ENCODE results near the gene ATP2A3.
A peak's percentile ranks its signal among the peaks of the same experiment; 100 is the strongest.
"Not testable (repeated sequence)": the region's sequence is repeated elsewhere in the genome, so short reads cannot be mapped to it uniquely, and the experiment has no call there.

ATP2A3 gene

GRCh38 chr17:4003131-4003500 is 38.9 kb upstream of the ATP2A3 start:
- Mint-ChIP-seq H3K4me1 (peaks cover 13% of the 10 kb centered on the region), H3K27ac (peak overlapping the region; percentile 55), H3K27me3 (peaks cover 2% of the 10 kb centered on the region), H3K4me3 (no peak overlapping the region), H3K36me3 (peaks cover 11% of the 10 kb centered on the region), H3K9me3 (no peaks in the 10 kb centered on the region)
- peak; percentile 46 for ATAC-seq (ENCODE audit: low read depth)
- DNase-seq (ENCODE audit: low spot score in 2 of 2): no peak

- no peak overlapping the region for H3K27ac Mint-ChIP-seq
- ATAC-seq (ENCODE audit: low read depth) (no peak), DNase-seq (ENCODE audit: low spot score in 2 of 2) (no peak)
- H3K4me1 Mint-ChIP-seq: peaks cover 13% of the 10 kb centered on the region
- H3K27me3 Mint-ChIP-seq: peaks cover 2% of the 10 kb centered on the region
- no peak overlapping the region for H3K4me3 Mint-ChIP-seq
- H3K9me3 Mint-ChIP-seq: no peaks in the 10 kb centered on the region
- peaks cover 2% of the 10 kb centered on the region for H3K36me3 Mint-ChIP-seq
These were observed 36.9 kb upstream of the ATP2A3 start for GRCh38 chr17:4001048-4001590.

GRCh38 chr17:3998436-3998835 is 34.2 kb upstream of the ATP2A3 start:
- H3K27me3 Mint-ChIP-seq: peaks cover 2% of the 10 kb centered on the region
- H3K9me3 Mint-ChIP-seq: peaks cover 3% of the 10 kb centered on the region
- H3K4me3 Mint-ChIP-seq: no peak overlapping the region
- DNase-seq (ENCODE audit: low spot score in 2 of 2): no peak
- no peak for ATAC-seq (ENCODE audit: low read depth)
- no peak overlapping the region for H3K27ac Mint-ChIP-seq
- H3K4me1 Mint-ChIP-seq: peaks cover 9% of the 10 kb centered on the region
- peaks cover 8% of the 10 kb centered on the region for H3K36me3 Mint-ChIP-seq

GRCh38 chr17:3995067-3995466 is 30.8 kb upstream of the ATP2A3 start:
- Mint-ChIP-seq H3K4me3 (no peak overlapping the region), H3K27me3 (peaks cover 2% of the 10 kb centered on the region), H3K36me3 (peaks cover 9% of the 10 kb centered on the region), H3K4me1 (peaks cover 11% of the 10 kb centered on the region), H3K9me3 (peaks cover 3% of the 10 kb centered on the region), H3K27ac (no peak overlapping the region)
- ATAC-seq (ENCODE audit: low read depth) (no peak), DNase-seq (ENCODE audit: low spot score in 2 of 2) (no peak)

- DNase-seq (ENCODE audit: low spot score in 2 of 2) (no peak), ATAC-seq (ENCODE audit: low read depth) (no peak)
- peaks cover 3% of the 10 kb centered on the region for H3K9me3 Mint-ChIP-seq
- H3K4me3 Mint-ChIP-seq: no peak overlapping the region
- H3K27ac Mint-ChIP-seq: no peak overlapping the region
- peaks cover 11% of the 10 kb centered on the region for H3K4me1 Mint-ChIP-seq
- H3K27me3 Mint-ChIP-seq: peaks cover 2% of the 10 kb centered on the region
- peaks cover 9% of the 10 kb centered on the region for H3K36me3 Mint-ChIP-seq
These were observed 30.0 kb upstream of the ATP2A3 start for GRCh38 chr17:3994221-3994576.

- Mint-ChIP-seq H3K9me3 (peaks cover 3% of the 10 kb centered on the region), H3K36me3 (peaks cover 9% of the 10 kb centered on the region), H3K27me3 (peaks cover 2% of the 10 kb centered on the region), H3K4me3 (no peak overlapping the region), H3K4me1 (peaks cover 11% of the 10 kb centered on the region), H3K27ac (no peak overlapping the region)
- ATAC-seq (ENCODE audit: low read depth): no peak
- no peak for DNase-seq (ENCODE audit: low spot score in 2 of 2)
These were observed 29.4 kb upstream of the ATP2A3 start for GRCh38 chr17:3993493-3994220.

- H3K27me3 Mint-ChIP-seq: peaks cover 2% of the 10 kb centered on the region
- peaks cover 3% of the 10 kb centered on the region for H3K9me3 Mint-ChIP-seq
- DNase-seq (ENCODE audit: low spot score in 2 of 2) (no peak), ATAC-seq (ENCODE audit: low read depth) (no peak)
- peaks cover 11% of the 10 kb centered on the region for H3K4me1 Mint-ChIP-seq
- peaks cover 8% of the 10 kb centered on the region for H3K36me3 Mint-ChIP-seq
- no peak overlapping the region for H3K27ac Mint-ChIP-seq
- no peak overlapping the region for H3K4me3 Mint-ChIP-seq
These were observed 28.1 kb upstream of the ATP2A3 start for GRCh38 chr17:3992370-3992769.

GRCh38 chr17:3991699-3992098 is 27.5 kb upstream of the ATP2A3 start:
- not testable (repeated sequence) for H3K9me3 Mint-ChIP-seq; ATAC-seq (ENCODE audit: low read depth); H3K4me3 Mint-ChIP-seq; H3K27me3 Mint-ChIP-seq; H3K36me3 Mint-ChIP-seq; H3K27ac Mint-ChIP-seq; DNase-seq (ENCODE audit: low spot score in 2 of 2)
- H3K4me1 Mint-ChIP-seq: peaks cover 11% of the 10 kb centered on the region

- no peak for DNase-seq (ENCODE audit: low spot score in 2 of 2)
- no peak overlapping the region for H3K27ac Mint-ChIP-seq
- no peak overlapping the region for H3K4me3 Mint-ChIP-seq
- H3K9me3 Mint-ChIP-seq: peaks cover 3% of the 10 kb centered on the region
- H3K4me1 Mint-ChIP-seq: peaks cover 15% of the 10 kb centered on the region
- peaks cover 6% of the 10 kb centered on the region for H3K36me3 Mint-ChIP-seq
- ATAC-seq (ENCODE audit: low read depth): no peak
- H3K27me3 Mint-ChIP-seq: peaks cover 2% of the 10 kb centered on the region
These were observed 26.3 kb upstream of the ATP2A3 start for GRCh38 chr17:3990386-3991127.

GRCh38 chr17:3989041-3989886 is 25.0 kb upstream of the ATP2A3 start:
- ATAC-seq (ENCODE audit: low read depth) (no peak), DNase-seq (ENCODE audit: low spot score in 2 of 2) (no peak)
- peaks cover 4% of the 10 kb centered on the region for H3K27me3 Mint-ChIP-seq
- H3K9me3 Mint-ChIP-seq: no peaks in the 10 kb centered on the region
- H3K27ac Mint-ChIP-seq: no peak overlapping the region
- H3K4me1 Mint-ChIP-seq: peaks cover 18% of the 10 kb centered on the region
- peaks cover 2% of the 10 kb centered on the region for H3K36me3 Mint-ChIP-seq
- H3K4me3 Mint-ChIP-seq: no peak overlapping the region

- DNase-seq (ENCODE audit: low spot score in 2 of 2) (no peak), ATAC-seq (ENCODE audit: low read depth) (no peak)
These were observed 24.2 kb upstream of the ATP2A3 start for GRCh38 chr17:3988297-3989040.

GRCh38 chr17:3986939-3987335 is 22.7 kb upstream of the ATP2A3 start:
- Mint-ChIP-seq H3K4me3 (no peak overlapping the region), H3K27me3 (peaks cover 4% of the 10 kb centered on the region), H3K9me3 (no peaks in the 10 kb centered on the region), H3K27ac (no peak overlapping the region), H3K4me1 (peaks cover 16% of the 10 kb centered on the region), H3K36me3 (peaks cover 2% of the 10 kb centered on the region)
- DNase-seq (ENCODE audit: low spot score in 2 of 2): no peak
- no peak for ATAC-seq (ENCODE audit: low read depth)

More at GRCh38 chr17:3988297-3989040, 24.2 kb upstream of the ATP2A3 start:
- H3K27ac Mint-ChIP-seq: no peak overlapping the region
- no peak overlapping the region for H3K4me3 Mint-ChIP-seq
- peaks cover 18% of the 10 kb centered on the region for H3K4me1 Mint-ChIP-seq
- H3K27me3 Mint-ChIP-seq: peaks cover 4% of the 10 kb centered on the region
- peaks cover 2% of the 10 kb centered on the region for H3K36me3 Mint-ChIP-seq
- H3K9me3 Mint-ChIP-seq: no peaks in the 10 kb centered on the region

- no peak overlapping the region for H3K4me3 Mint-ChIP-seq
- H3K36me3 Mint-ChIP-seq: peaks cover 2% of the 10 kb centered on the region
- ATAC-seq (ENCODE audit: low read depth) (peak; percentile 62), DNase-seq (ENCODE audit: low spot score in 2 of 2) (no peak)
- peaks cover 13% of the 10 kb centered on the region for H3K4me1 Mint-ChIP-seq
- H3K27ac Mint-ChIP-seq: no peak overlapping the region
- H3K27me3 Mint-ChIP-seq: peaks cover 4% of the 10 kb centered on the region
- H3K9me3 Mint-ChIP-seq: no peaks in the 10 kb centered on the region
These were observed 22.2 kb upstream of the ATP2A3 start for GRCh38 chr17:3986270-3986938.

All from memory B cell (primary cell).